ENCODE measurements around the gene QRFP. TPM values are rescaled to one million over a fixed set of nuclear protein-coding genes. Genes with fewer than 3 reads are reported as not detected.

QRFP gene
- total and polyA plus RNA-seq, 2 of the 8 experiments (the other 6 are each of a cell fraction or from before 2014, with no cell fraction given) = not detected

- WGBS, 2 experiments (ENCODE audit: extremely low coverage in 1 of 2, insufficient coverage in 1 of 2, insufficient read length in 1 of 2, insufficient replicate concordance in 2 of 2, low coverage in 1 of 2, low lambda C conversion rate in 2 of 2, missing lambda C conversion rate in 1 of 2) = 93% methylated on average over 18 of the region's 18 CpGs; no CpG with 5 or more reads in 1 of the 2 experiments
These were observed 4.7 kb downstream of the QRFP start for GRCh38 chr9:130891688-130892476.

More at GRCh38 chr9:130891688-130892476, 4.7 kb downstream of the QRFP start:
- Histone ChIP-seq H3K4me3 (ENCODE audit: extremely low read depth in 1 of 4, insufficient read depth in 2 of 4, low read depth in 3 of 4, low read length in 4 of 4) (no peak overlapping the region), H2AFZ (ENCODE audit: low read length) (no peak overlapping the region), H3K79me2 (ENCODE audit: control insufficient read depth in 1 of 2, insufficient read depth in 2 of 2, low read length in 2 of 2) (no peaks in the 10 kb centered on the region), H4K91ac (replicated peaks; ENCODE audit: insufficient read length, low read length) (no peak overlapping the region), H2AK5ac (ENCODE audit: low read depth, low read length) (no peak overlapping the region), H3K9me3 (ENCODE audit: insufficient read depth in 2 of 2, low read depth in 1 of 2, low read length in 1 of 2) (no peaks in the 10 kb centered on the region), H3K27me3 (replicated peaks in 1 of 4; ENCODE audit: control insufficient read depth in 3 of 4, extremely low read depth in 1 of 4, insufficient read depth in 3 of 4, low read length in 3 of 4) (no peaks in the 10 kb centered on the region), H3K4me2 (ENCODE audit: insufficient read depth in 1 of 2, low read depth in 2 of 2, low read length in 2 of 2) (no peak overlapping the region), H3K14ac (ENCODE audit: insufficient read length) (no peak overlapping the region), H2BK5ac (ENCODE audit: low read depth, low read length) (peak overlapping the region; percentile 30; the same call in 1 of the 2 replicates), H4K5ac (ENCODE audit: insufficient read length, low read depth, low read length) (no peak overlapping the region), H2BK15ac (ENCODE audit: low read length) (no peak overlapping the region), H3K23me2 (ENCODE audit: low read depth, low read length) (no peaks in the 10 kb centered on the region), H3K27ac (ENCODE audit: low read depth, low read length) (no peak overlapping the region), H2BK120ac (replicated peaks; ENCODE audit: low read depth, low read length) (no peak overlapping the region), H3K9ac (replicated peaks in 1 of 4; ENCODE audit: extremely low read depth in 1 of 4, low read depth in 3 of 4, low read length in 3 of 4) (no peak overlapping the region), H3K4ac (replicated peaks; ENCODE audit: insufficient read length, low read depth, low read length) (no peak overlapping the region), H3K18ac (ENCODE audit: extremely low read depth, low read length) (no peak overlapping the region), H4K20me1 (replicated peaks in 1 of 2; ENCODE audit: control insufficient read depth in 1 of 2, insufficient read depth in 2 of 2, low read length in 2 of 2) (peaks cover 4 to 6% of the 10 kb centered on the region in 2 experiments), H3K36me3 (ENCODE audit: control insufficient read depth in 2 of 4, insufficient read depth in 4 of 4, low read length in 3 of 4) (peaks cover 3 to 29% (median 15%) of the 10 kb centered on the region in 4 experiments; a peak in 6 of 8 replicates), H3K56ac (replicated peaks; ENCODE audit: insufficient read length, low read depth, low read length) (no peak overlapping the region), H3K79me1 (ENCODE audit: low read depth, low read length) (no peaks in the 10 kb centered on the region), H3K23ac (ENCODE audit: insufficient read length) (no peak overlapping the region), H4K8ac (ENCODE audit: extremely low read depth, insufficient read depth, low read length) (no peak overlapping the region), H3K4me1 (replicated peaks in 1 of 4; ENCODE audit: control insufficient read depth in 3 of 4, insufficient read depth in 4 of 4, low read length in 3 of 4) (peaks cover 0 to 3% (median 0%) of the 10 kb centered on the region in 4 experiments; a peak in 3 of 7 replicates), H2BK12ac (ENCODE audit: low read depth, low read length) (no peak overlapping the region), H2BK20ac (ENCODE audit: low read length) (no peak overlapping the region)
- CTCF ChIA-PET (ENCODE audit: partially characterized antibody) = interaction anchor here (0.7 to 8.2 kb wide), 10 partner anchors 8 to 160 kb away, joined by 3 to 49 read pairs (median 5); no protein-coding TSS in a partner anchor
- DNase-seq (ENCODE audit: low read depth in 1 of 2, low spot score in 2 of 2) (no peak), FAIRE-seq (no peak)
- TF ChIP-seq HDAC6 (IDR thresholded peaks at IDR 0.05; ENCODE audit: low read depth, low read length) (no peak), TAF1 (IDR thresholded peaks at IDR 0.05; ENCODE audit: low read depth, low read length) (no peak), SUZ12 (IDR thresholded peaks at IDR 0.05; ENCODE audit: low read length) (no peak), SP4 (IDR thresholded peaks at IDR 0.05; ENCODE audit: low read length) (no peak), JUN (IDR thresholded peaks at IDR 0.05; ENCODE audit: low read depth, low read length) (no peak), GABPA (IDR thresholded peaks at IDR 0.05; ENCODE audit: borderline replicate concordance, insufficient read depth, low read length) (no peak), E2F6 (IDR thresholded peaks at IDR 0.05) (no peak), TCF12 (IDR thresholded peaks at IDR 0.05; ENCODE audit: low read depth, low read length) (no peak)
- POLR2A ChIA-PET (ENCODE audit: partially characterized antibody) = interaction anchor here (2.3 kb wide), 1 partner anchor 202 kb away, joined by 5 read pairs; no protein-coding TSS in a partner anchor

Data from H1 (cell line).